GM21529 (cell line): ENCODE data around the gene KIF26B.
"Not testable (repeated sequence)": the region's sequence is repeated elsewhere in the genome, so short reads cannot be mapped to it uniquely, and the experiment has no call there.

Experiments used
- ATAC-seq: cut with Tn5 transposase; IDR thresholded peaks from one replicate; pipeline ENCODE4 v1.9.1; 2021; ENCODE audit not compliant: unreplicated experiment

Gene KIF26B

GRCh38 chr1:245710961-245711903 lies 556.4 kb downstream of the KIF26B start:
- ATAC-seq, result no peak

DNA sequence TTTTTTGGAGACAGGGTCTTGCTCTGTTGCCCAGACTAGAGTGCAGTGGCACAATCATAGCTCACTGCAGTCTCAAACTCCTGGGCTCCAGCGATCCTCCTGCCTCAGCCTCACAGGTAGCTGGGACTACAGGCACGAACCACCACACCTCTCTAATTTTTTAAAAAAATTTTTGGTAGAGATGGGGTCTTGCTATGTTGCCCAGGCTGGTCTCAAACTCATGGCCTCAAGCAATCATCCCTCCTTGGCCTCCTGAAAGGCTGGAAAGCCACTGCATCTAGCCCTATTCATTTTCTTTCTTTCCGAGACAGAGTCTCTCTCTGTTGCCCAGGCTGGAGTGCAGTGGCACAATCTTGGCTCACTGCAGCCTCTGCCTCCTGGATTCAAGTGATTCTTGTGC lies 559.2 kb downstream of the KIF26B start:
- ATAC-seq, result not testable (repeated sequence)

DNA sequence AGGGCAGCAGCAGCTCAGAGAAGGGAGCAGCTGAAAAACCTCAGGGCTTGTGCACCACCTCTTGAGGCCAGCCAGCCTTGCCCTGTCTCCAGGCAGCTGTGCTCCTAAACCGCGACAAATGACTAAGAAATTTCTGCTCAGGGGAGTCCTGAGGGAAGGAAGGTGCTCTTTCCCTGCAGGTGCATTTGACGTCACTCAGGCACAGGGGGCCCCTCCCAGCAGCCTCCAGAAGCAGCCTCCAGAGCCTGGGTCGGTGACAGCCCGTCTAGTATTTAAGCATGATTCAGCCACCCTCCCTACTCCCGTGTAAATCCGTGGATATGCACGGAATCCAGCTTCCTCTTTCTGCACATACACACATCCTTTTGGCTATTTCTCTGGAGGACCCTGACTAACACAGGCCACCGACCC lies 560.5 kb downstream of the KIF26B start:
- no peak for ATAC-seq

GRCh38 chr1:245715970-245716369 lies 561.2 kb downstream of the KIF26B start:
- ATAC-seq, result no peak

GRCh38 chr1:245716561-245716960 lies 561.8 kb downstream of the KIF26B start:
- no peak for ATAC-seq

DNA sequence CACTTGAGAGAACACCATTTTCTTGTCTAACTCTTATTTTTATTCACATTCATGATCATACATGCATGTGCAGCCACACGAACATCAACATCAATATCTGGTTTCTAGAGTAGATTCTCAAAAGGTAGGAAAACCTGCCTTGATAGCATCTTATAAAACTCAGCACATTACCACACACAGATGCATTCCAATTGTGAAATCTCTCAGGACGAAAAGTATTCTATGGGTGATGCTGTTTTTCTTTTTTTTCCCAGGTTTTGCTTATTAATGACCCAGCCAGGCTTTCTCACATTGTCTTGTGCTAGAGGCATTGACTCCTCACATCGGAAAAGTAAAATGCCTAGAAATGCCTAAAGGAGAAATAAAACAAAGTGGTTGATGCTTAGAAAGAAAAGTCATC lies 562.8 kb downstream of the KIF26B start:
- ATAC-seq, result no peak

GRCh38 chr1:245718123-245718522 lies 563.3 kb downstream of the KIF26B start:
- no peak for ATAC-seq

- no peak for ATAC-seq
Observed at GRCh38 chr1:245718951-245719350, 564.2 kb downstream of the KIF26B start.

- no peak for ATAC-seq
Observed at GRCh38 chr1:245721488-245721887, 566.7 kb downstream of the KIF26B start.

- ATAC-seq, result not testable (repeated sequence)
Observed at GRCh38 chr1:245728035-245728434, 573.2 kb downstream of the KIF26B start.

GRCh38 chr1:245730801-245731200 lies 576.0 kb downstream of the KIF26B start:
- ATAC-seq, result no peak

DNA sequence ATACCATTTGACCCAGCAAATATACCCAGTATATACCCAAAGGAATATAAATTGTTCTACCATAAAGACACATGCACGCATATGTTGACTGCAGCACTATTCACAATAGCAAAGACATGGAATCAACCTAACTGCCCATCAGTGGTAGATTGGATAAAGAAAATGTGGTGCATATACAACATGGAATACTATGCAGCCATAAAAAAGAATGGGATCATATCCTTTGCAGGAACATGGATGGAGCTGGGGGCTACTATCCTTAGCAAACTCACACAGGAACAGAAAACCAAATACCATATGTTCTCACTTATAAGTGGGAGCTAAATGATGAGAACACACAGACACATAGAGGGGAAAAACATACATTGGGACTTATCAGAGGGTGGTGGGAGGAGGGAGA lies 585.6 kb downstream of the KIF26B start:
- not testable (repeated sequence) for ATAC-seq

DNA sequence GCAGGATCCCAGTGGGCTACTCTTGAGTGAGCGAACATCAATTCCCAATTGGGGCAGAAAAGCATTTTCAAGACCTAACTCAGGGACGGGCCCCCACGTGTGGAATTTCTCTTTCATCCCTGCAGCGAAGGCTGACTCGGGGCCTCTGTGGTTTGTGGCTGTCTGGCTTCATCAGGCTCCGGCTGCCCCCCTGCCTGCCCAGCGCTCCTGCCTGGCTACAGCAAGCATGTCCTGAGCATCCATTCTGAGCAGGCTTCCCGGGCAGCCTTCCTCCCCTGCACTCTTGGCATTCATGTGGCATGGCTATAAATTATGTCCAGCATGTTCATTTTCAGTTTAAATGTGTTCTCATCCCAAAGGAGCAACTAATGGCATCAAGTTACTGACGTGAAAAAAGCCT lies 588.1 kb downstream of the KIF26B start:
- ATAC-seq, result no peak

DNA sequence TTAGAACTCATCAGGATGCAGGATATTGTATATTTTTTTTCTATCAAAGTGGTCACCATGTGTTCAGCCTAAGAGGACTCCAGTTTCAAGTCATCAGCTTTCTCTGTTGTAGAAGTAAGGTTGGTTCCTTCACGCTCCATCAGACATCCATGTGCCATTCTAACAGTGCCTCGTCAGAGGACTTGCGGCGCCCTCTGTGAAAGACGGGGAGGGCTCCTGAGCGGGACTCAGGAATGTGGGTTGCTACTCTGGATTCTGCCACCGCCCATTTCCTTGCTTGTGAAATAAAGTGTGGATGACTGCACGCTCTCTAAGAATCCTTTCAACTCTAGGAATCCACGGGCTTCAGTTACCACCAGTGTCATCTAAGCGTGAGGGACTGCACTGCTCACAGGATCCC lies 593.5 kb downstream of the KIF26B start:
- no peak for ATAC-seq

DNA sequence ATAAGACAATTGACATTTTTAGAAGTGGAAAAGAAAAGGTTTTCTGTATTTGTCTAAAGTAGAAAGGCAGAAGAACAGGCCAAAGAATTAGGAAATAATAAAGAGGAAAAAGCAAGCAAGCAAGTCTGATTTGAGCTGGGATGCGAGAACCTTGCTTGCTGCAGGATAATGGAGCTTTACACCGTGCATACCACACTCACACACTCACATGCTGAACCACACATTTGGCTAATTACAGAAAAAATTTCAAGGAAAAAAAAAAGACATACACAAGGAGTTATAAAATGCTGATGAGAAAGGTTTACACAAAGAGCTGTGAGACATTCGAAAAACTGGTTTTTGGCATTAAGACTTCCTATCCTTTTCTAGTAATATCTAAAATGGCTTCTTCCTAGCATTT lies 593.9 kb downstream of the KIF26B start:
- no peak for ATAC-seq

GRCh38 chr1:245749053-245749452 lies 594.3 kb downstream of the KIF26B start:
- no peak for ATAC-seq

GRCh38 chr1:245750261-245750660 lies 595.5 kb downstream of the KIF26B start:
- no peak for ATAC-seq

- ATAC-seq, result no peak
Observed at GRCh38 chr1:245751116-245751515, 596.3 kb downstream of the KIF26B start.

- no peak for ATAC-seq
Observed at GRCh38 chr1:245751726-245752470, 597.1 kb downstream of the KIF26B start.

- ATAC-seq, result no peak
Observed at GRCh38 chr1:245752561-245752960, 597.8 kb downstream of the KIF26B start.

GRCh38 chr1:245753807-245754206 lies 599.0 kb downstream of the KIF26B start:
- no peak for ATAC-seq

DNA sequence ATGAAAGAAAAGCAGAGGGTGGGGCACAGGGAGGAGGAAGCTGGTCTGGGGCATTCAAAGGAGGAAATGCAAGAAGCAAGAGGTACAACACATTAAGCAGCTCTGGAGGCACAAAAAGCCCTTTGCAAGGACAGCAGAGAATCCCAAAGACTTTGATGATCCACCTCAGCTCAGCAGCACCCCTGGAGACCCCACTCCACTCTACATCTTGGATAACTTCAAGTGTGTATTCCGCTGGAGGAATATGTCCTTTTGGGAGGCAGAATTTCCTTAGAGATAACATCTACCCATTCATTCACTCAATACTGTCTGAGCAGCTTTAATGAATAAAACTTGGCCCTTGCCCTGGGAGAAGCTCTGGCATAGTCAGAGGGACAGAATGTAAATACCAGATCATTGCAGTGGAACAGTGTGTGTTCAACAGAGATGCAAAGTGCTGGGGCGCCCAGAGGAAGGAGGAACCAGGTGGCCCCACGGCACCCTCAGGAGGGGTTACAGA lies 599.7 kb downstream of the KIF26B start:
- ATAC-seq, result no peak
